Endothelial cell of umbilical vein (primary cell): ENCODE results near the gene PRKD2. TPM values are rescaled to one million over a fixed set of nuclear protein-coding genes. Genes with fewer than 3 reads are reported as not detected.

ENCODE experiments used
- BruUV-seq: library from RNA; stranded (reverse); fragments of 400-500 nt; replicated peaks from 2 replicates; lab custom pipeline; 2021; lab: Mats Ljungman, UMichigan
- CTCF ChIA-PET: fragments of 300-600, 350-600 bp; sonication (Branson Sonifier 250); formaldehyde crosslinking; loops from one replicate; lab custom pipeline; 2021; ENCODE audit warnings: antibody characterized with exemption, inconsistent platforms; lab: Charles Lee
- POLR2A ChIA-PET: fragments of 300-600, 350-600 bp; sonication (Branson Sonifier 250); formaldehyde crosslinking; loops from one replicate; lab custom pipeline; 2021; ENCODE audit warnings: antibody characterized with exemption, inconsistent platforms; lab: Charles Lee
- DNase-seq: peaks from one replicate; pipeline ENCODE4 v3.0.0-alpha.2; 2011; ENCODE audit warnings: low read depth, low spot score
- FAIRE-seq: peaks from 2 replicates; lab custom pipeline; 2011; peaks lifted over from hg19 to GRCh38; lab: Jason Lieb, UNC
- H2AFZ ChIP-seq: 2 replicates; pipeline ENCODE4 v1.6.0; 2012; ENCODE audit warnings: low read depth, low read length, control low read depth, inconsistent platforms
- H3K27ac ChIP-seq: 2 replicates; pipeline ENCODE4 v1.5.1; 2011; ENCODE audit warnings: low read depth, mild to moderate bottlenecking, control low read depth, low read length, moderate library complexity; ENCODE audit not compliant: insufficient read depth
- H3K27me3 ChIP-seq, 2 experiments: 2 replicates each; pipeline versions ENCODE4 v1.6.0 to v1.6.1; 2011; ENCODE audit warnings: low read length in 2 of 2, mixed read lengths in 1 of 2; ENCODE audit not compliant: control insufficient read depth in 2 of 2, insufficient read depth in 2 of 2
- H3K36me3 ChIP-seq, 2 experiments: 2 replicates in 1 of 2; 3 replicates in 1 of 2; pipeline ENCODE4 v1.5.1; 2011; ENCODE audit warnings: low read length in 2 of 2, mild to moderate bottlenecking in 1 of 2, moderate library complexity in 1 of 2; ENCODE audit not compliant: control insufficient read depth in 2 of 2, insufficient read depth in 2 of 2; ENCODE audit errors: extremely low read depth in 1 of 2
- H3K4me1 ChIP-seq: 3 replicates; pipeline ENCODE4 v1.5.1; 2011; ENCODE audit warnings: mild to moderate bottlenecking, low read length; ENCODE audit not compliant: control insufficient read depth, insufficient read depth; ENCODE audit errors: extremely low read depth
- H3K4me2 ChIP-seq: 2 replicates; pipeline ENCODE4 v1.6.1; 2011; ENCODE audit warnings: low read length, control low read depth, mixed read lengths; ENCODE audit not compliant: insufficient read depth
- H3K4me3 ChIP-seq, 3 experiments: fragments of 200-600 bp in 1 of 3; sonication (generic), shearing (Covaris generic) in 1 of 3; replicated peaks in 1 of 3; 2 replicates each; pipeline ENCODE4 v1.5.1; 2011 to 2016; ENCODE audit warnings: control low read depth in 3 of 3, low read length in 3 of 3, mild to moderate bottlenecking in 2 of 3, inconsistent platforms in 1 of 3, low read depth in 1 of 3, moderate library complexity in 1 of 3; ENCODE audit not compliant: insufficient read depth in 1 of 3
- H3K79me2 ChIP-seq: 2 replicates; pipeline ENCODE4 v1.6.0; 2012; ENCODE audit warnings: low read length, inconsistent platforms; ENCODE audit not compliant: control insufficient read depth, insufficient read depth
- H3K9ac ChIP-seq: replicated peaks from 2 replicates; pipeline ENCODE3; 2011; ENCODE audit warnings: low read length, control low read depth; ENCODE audit not compliant: insufficient read depth; ENCODE audit errors: extremely low read depth
- H3K9me1 ChIP-seq: replicated peaks from 3 replicates; pipeline ENCODE4 v1.6.0; 2011; ENCODE audit warnings: mild to moderate bottlenecking, low read length; ENCODE audit not compliant: control insufficient read depth, insufficient read depth; ENCODE audit errors: extremely low read depth
- H3K9me3 ChIP-seq: replicated peaks from 2 replicates; pipeline ENCODE4 v1.5.1; 2012; ENCODE audit warnings: low read length, inconsistent platforms; ENCODE audit not compliant: control insufficient read depth, insufficient read depth
- H4K20me1 ChIP-seq: replicated peaks from 2 replicates; pipeline ENCODE3; 2011; ENCODE audit warnings: mild to moderate bottlenecking, low read length; ENCODE audit not compliant: control insufficient read depth, insufficient read depth; ENCODE audit errors: extremely low read depth
- CTCF ChIP-seq, 2 donors: IDR thresholded peaks; 1 replicate in 1 of 2; 2 replicates in 1 of 2; pipeline ENCODE4 v1.5.1; 2011; ENCODE audit warnings: low read length in 2 of 2, mild to moderate bottlenecking in 2 of 2, moderate library complexity in 2 of 2, control low read depth in 1 of 2, inconsistent platforms in 1 of 2, low read depth in 1 of 2; ENCODE audit not compliant: insufficient read depth in 1 of 2; ENCODE audit errors: extremely low read depth in 1 of 2
- EZH2 ChIP-seq: IDR thresholded peaks from 2 replicates; pipeline ENCODE4 v1.6.1; 2012; ENCODE audit warnings: borderline replicate concordance, low read depth, mild to moderate bottlenecking, moderate library complexity, low read length, inconsistent platforms; ENCODE audit not compliant: severe bottlenecking
- FOS ChIP-seq: IDR thresholded peaks from 2 replicates; pipeline ENCODE4 v1.6.1; 2011; ENCODE audit warnings: mild to moderate bottlenecking, low read length, moderate library complexity, borderline replicate concordance; ENCODE audit not compliant: insufficient read depth
- GATA2 ChIP-seq: IDR thresholded peaks from 2 replicates; pipeline ENCODE4 v1.7.0; 2011; ENCODE audit warnings: low read depth, mild to moderate bottlenecking, moderate library complexity, mixed read lengths, low read length; ENCODE audit not compliant: insufficient read length, insufficient read depth
- JUN ChIP-seq: IDR thresholded peaks from 2 replicates; pipeline ENCODE4 v1.6.1; 2011; ENCODE audit warnings: borderline replicate concordance, low read depth; ENCODE audit not compliant: insufficient read length, insufficient read depth
- MYC ChIP-seq: IDR thresholded peaks from one replicate; pipeline ENCODE4 v1.6.1; 2011; ENCODE audit warnings: mild to moderate bottlenecking, low read depth, low read length
- POLR2A ChIP-seq: IDR thresholded peaks from 2 replicates; pipeline ENCODE4 v1.6.1; 2012; ENCODE audit warnings: low read depth, mild to moderate bottlenecking, control low read depth, low read length
- POLR2AphosphoS5 ChIP-seq: IDR thresholded peaks from 2 replicates; pipeline ENCODE4 v1.6.1; 2012; ENCODE audit warnings: low read depth, mild to moderate bottlenecking, control low read depth, low read length, moderate library complexity; ENCODE audit not compliant: insufficient read depth
- dilution Hi-C: fragments of 300-500 bp; cut with MboI; formaldehyde crosslinking; loops from one replicate; pipeline ENCODE4 v1.15.0; 2019; ENCODE audit warnings: low sequenced_read_pairs; ENCODE audit not compliant: extremely low pct_ligation_motif_present
- intact Hi-C: fragments of 100-400 bp; cut with micrococcal nuclease; formaldehyde crosslinking; loops from one replicate; pipeline ENCODE4 v1.10.0; 2022
- polyA plus RNA-seq, 4 experiments: library from polyadenylated mRNA; depleted of rRNA in 3 of 4; stranded (reverse) in 3 of 4; unstranded in 1 of 4; fragments of >200 nt; gene quantifications; 2 replicates each; pipeline versions ENCODE4 v1.2.1 to v1.2.3, GENCODE V29; 2011 to 2012; ENCODE audit warnings: missing spikeins in 1 of 4
- total RNA-seq: library from RNA; stranded (reverse); gene quantifications from 2 replicates; pipeline ENCODE4 v1.2.3, GENCODE V29; 2021
- TF ChIP-seq, protein P1 (sequence below): IDR thresholded peaks from 2 replicates; pipeline ENCODE4 v1.6.1; 2011; ENCODE audit not compliant: insufficient read depth, insufficient read length

PRKD2 gene
- total and polyA plus RNA-seq, 2 donors (not counting 3 experiments of a cell fraction or from before 2014, with no cell fraction given), result 40.4 to 94.9 TPM

- Histone ChIP-seq H4K20me1 (no peaks in the 10 kb centered on the region), H3K4me1 (peaks cover 62% of the 10 kb centered on the region), H3K4me3 (no peak overlapping the region), H3K27me3 (no peaks in the 10 kb centered on the region), H3K27ac (peak overlapping the region; percentile 41), H3K9me1 (no peaks in the 10 kb centered on the region), H3K79me2 (peaks cover 38% of the 10 kb centered on the region), H3K9ac (no peak overlapping the region), H2AFZ (no peak overlapping the region), H3K4me2 (peak overlapping the region; percentile 53), H3K9me3 (no peaks in the 10 kb centered on the region), H3K36me3 (peaks cover 12 to 38% of the 10 kb centered on the region in 2 experiments)
- POLR2A ChIA-PET, result interaction anchor here (1.0 to 1.1 kb wide), 2 partner anchors 15 to 48 kb away, joined by 3 to 5 read pairs; partner anchors contain the start of gene PRKD2
- intact Hi-C loops (no loop called here), dilution Hi-C loops (no loop called here)
- TF ChIP-seq JUN, result no peak
- TF ChIP-seq MYC, result no peak
- TF ChIP-seq FOS, result no peak
- TF ChIP-seq POLR2A, result no peak
- no peak for TF ChIP-seq EZH2
- no peak for TF ChIP-seq CTCF (IDR thresholded peaks at IDR 0.05; ENCODE audit: extremely low read depth in 1 of 2, insufficient read depth in 1 of 2, low read depth in 1 of 2, low read length in 2 of 2)
- TF ChIP-seq POLR2AphosphoS5, result no peak
- TF ChIP-seq, protein P1, sequence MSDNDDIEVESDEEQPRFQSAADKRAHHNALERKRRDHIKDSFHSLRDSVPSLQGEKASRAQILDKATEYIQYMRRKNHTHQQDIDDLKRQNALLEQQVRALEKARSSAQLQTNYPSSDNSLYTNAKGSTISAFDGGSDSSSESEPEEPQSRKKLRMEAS, result no peak
- TF ChIP-seq GATA2, result no peak
- no peak for FAIRE-seq
- DNase-seq, result no peak
- no TSS peak for BruUV-seq
- CTCF ChIA-PET, result interaction anchor here (0.6 to 5.8 kb wide), 9 partner anchors 10 to 117 kb away, joined by 3 to 74 read pairs (median 6); partner anchors contain the start of genes FKRP and PRKD2
Observed at GRCh38 chr19:46731584-46731983, 14.7 kb upstream of the PRKD2 start.
